Cardiac muscle cell (in vitro differentiated cells and primary cell): ENCODE measurements around the gene ARID3A. TPM values are rescaled to one million over a fixed set of nuclear protein-coding genes. Genes with fewer than 3 reads are reported as not detected.
A peak's percentile ranks its signal among the peaks of the same experiment; 100 is the strongest.

Experiments used
- DNase-seq, 2 donors: peaks; one replicate each; pipeline versions ENCODE4 v3.0.0 to v3.0.0-alpha.2; 2010 to 2017; ENCODE audit warnings: low read depth in 1 of 2, low spot score in 1 of 2
- H3K27ac ChIP-seq: fragments of 200-600 bp; sonication (generic); 2 replicates; pipeline ENCODE4 v1.5.1; 2016
- H3K27me3 ChIP-seq: fragments of 200-600 bp; sonication (generic); 2 replicates; pipeline ENCODE4 v1.6.0; 2016; ENCODE audit warnings: control low read depth
- H3K36me3 ChIP-seq: fragments of 200-600 bp; sonication (generic); 2 replicates; pipeline ENCODE4 v1.5.1; 2016; ENCODE audit warnings: control low read depth
- H3K4me1 ChIP-seq: fragments of 200-600 bp; sonication (generic); 2 replicates; pipeline ENCODE4 v1.8.1; 2017; ENCODE audit warnings: low read depth, mild to moderate bottlenecking, mixed run types
- H3K4me3 ChIP-seq: fragments of 200-600 bp; sonication (generic); 2 replicates; pipeline ENCODE4 v1.5.1; 2016; ENCODE audit warnings: mild to moderate bottlenecking
- H3K9me3 ChIP-seq: fragments of 200-600 bp; sonication (generic); 2 replicates; pipeline ENCODE4 v1.5.1; 2017; ENCODE audit warnings: low read depth, mild to moderate bottlenecking, control low read depth
- polyA plus RNA-seq: library from polyadenylated mRNA; unstranded; fragments of >200 nt; fragmentation: Nextera tagmentation; extraction: Ambion mirVana; gene quantifications from 2 replicates; pipeline ENCODE4 v1.2.1, GENCODE V29; 2016
- total RNA-seq: library from RNA; depleted of rRNA; stranded (reverse); fragments of >200 nt; gene quantifications from 2 replicates; pipeline ENCODE4 v1.2.3, GENCODE V29; 2016
- TF ChIP-seq, protein P1 (sequence below): IDR thresholded peaks from 2 replicates; pipeline ENCODE4 v1.5.1; 2012; ENCODE audit warnings: low read depth, mild to moderate bottlenecking, low read length

Gene ARID3A
- total and polyA plus RNA-seq, 2 experiments from 2014 or later: 39.1 to 62.3 TPM

DNA sequence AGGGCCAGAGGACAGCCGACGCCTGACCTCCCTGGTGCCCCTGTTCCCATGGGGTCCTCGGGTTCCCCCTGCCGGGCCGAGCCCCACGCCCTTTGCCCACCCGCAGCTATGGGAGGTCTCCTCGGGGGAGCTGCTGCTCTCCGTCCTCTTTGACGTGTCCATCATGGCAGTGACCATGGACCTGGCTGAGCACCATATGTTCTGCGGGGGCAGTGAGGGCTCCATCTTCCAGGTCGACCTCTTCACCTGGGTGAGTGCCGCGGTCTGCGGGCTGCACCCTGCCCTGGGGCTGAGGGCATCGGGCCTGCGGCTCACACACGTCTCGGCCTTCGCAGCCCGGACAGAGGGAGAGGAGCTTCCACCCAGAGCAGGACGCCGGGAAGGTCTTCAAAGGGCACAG lies 64.9 kb downstream of the ARID3A start:
- no peaks in the 10 kb centered on the region for H3K4me1 ChIP-seq
- peaks cover 19% of the 10 kb centered on the region for H3K36me3 ChIP-seq
- H3K27me3 ChIP-seq: no peaks in the 10 kb centered on the region
- no peak for DNase-seq
- TF ChIP-seq, protein P1, sequence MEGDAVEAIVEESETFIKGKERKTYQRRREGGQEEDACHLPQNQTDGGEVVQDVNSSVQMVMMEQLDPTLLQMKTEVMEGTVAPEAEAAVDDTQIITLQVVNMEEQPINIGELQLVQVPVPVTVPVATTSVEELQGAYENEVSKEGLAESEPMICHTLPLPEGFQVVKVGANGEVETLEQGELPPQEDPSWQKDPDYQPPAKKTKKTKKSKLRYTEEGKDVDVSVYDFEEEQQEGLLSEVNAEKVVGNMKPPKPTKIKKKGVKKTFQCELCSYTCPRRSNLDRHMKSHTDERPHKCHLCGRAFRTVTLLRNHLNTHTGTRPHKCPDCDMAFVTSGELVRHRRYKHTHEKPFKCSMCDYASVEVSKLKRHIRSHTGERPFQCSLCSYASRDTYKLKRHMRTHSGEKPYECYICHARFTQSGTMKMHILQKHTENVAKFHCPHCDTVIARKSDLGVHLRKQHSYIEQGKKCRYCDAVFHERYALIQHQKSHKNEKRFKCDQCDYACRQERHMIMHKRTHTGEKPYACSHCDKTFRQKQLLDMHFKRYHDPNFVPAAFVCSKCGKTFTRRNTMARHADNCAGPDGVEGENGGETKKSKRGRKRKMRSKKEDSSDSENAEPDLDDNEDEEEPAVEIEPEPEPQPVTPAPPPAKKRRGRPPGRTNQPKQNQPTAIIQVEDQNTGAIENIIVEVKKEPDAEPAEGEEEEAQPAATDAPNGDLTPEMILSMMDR: no peak
- H3K9me3 ChIP-seq: no peaks in the 10 kb centered on the region
- no peak overlapping the region for H3K4me3 ChIP-seq
- H3K27ac ChIP-seq: no peak overlapping the region

DNA sequence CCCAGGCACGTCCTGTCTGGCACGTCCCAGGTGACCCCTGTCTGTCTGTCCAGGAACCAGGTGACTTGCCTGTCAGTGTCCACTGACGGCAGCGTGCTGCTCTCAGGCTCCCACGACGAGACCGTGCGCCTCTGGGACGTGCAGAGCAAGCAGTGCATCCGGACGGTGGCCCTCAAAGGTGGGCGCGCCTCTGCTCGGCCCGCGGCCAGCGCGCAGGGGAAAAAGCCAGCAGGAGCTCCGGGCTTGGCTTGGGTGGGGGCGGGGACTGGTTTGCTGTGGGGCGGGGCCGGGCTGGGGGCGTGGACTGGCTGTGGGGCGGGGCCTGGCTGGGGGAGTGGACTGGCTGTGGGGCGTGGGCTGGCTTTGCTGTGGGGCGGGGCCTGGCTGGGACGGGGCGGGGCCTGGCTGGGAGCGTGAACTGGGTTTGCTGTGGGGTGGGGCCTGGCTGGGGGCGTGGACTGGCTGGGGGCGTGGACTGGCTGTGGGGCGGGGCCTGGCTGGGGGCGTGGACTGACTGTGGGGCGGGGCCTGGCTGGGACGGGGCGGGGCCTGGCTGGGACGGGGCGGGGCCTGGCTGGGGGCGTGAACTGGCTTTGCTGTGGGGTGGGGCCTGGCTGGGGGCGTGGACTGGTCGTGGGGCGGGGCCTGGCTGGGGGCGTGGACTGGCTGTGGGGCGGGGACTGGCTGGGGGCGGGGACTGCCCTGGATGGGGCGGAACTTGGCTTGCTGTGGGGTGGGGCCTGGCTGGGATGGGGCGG lies 65.5 kb downstream of the ARID3A start:
- Histone ChIP-seq H3K4me1 (no peaks in the 10 kb centered on the region), H3K9me3 (no peaks in the 10 kb centered on the region), H3K4me3 (no peak overlapping the region), H3K27ac (no peak overlapping the region), H3K36me3 (peaks cover 15% of the 10 kb centered on the region), H3K27me3 (no peaks in the 10 kb centered on the region)
- DNase-seq: peak; percentile 13 to 54
- TF ChIP-seq, protein P1: no peak

DNA sequence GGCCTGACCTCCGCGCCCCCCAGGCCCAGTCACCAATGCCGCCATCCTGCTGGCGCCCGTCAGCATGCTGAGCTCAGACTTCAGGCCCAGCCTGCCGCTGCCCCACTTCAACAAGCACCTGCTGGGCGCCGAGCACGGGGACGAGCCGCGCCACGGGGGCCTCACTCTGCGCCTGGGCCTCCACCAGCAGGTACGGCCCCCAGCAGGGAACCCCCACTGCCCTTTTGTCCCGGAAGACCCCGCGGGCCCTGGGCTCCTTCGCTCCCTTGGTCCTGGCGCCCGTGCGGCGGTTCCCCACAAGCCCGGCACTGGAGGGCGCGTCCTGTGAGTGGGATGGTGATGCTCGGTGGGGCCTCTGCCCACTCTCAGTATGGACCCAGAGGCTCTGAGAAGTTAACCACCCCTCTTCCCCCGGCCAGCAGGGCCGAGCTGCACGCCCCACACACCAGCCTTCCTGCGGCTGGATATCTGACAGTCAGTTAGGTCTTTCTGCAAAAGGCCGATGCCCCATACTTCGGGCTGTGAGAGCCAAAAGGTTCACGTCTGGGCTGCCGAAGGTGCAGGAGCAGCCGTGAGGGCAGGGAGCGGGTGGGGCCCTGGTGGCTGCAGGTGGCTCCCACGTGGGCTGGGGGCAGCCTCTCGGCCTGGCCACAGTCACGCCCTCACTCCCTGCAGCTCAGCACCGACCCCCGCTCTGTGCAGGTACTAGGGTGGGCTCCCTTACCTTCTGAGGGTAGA lies 66.3 kb downstream of the ARID3A start:
- Histone ChIP-seq H3K4me3 (no peak overlapping the region), H3K27ac (no peak overlapping the region), H3K4me1 (no peaks in the 10 kb centered on the region), H3K27me3 (no peaks in the 10 kb centered on the region), H3K9me3 (no peaks in the 10 kb centered on the region), H3K36me3 (peaks cover 10% of the 10 kb centered on the region)
- no peak for DNase-seq
- TF ChIP-seq, protein P1: no peak

DNA sequence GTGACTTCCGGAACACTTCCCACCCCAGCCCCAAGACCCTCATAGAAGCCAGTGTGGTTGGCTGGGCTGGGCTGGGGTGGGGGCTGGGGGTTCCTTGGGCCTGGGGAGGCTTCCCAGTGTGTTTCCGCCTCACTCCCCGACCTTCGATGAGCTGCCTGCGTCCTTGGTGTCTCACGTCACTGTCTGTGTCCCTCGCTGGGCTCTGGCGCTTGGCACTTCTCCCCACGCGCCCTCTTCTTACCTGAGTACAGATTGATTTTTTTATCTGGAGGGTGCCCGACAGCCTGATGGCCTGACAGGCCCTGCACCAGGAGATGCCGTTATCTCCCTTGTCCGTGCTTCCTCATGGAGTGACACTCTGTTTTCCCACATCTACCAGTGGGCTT lies 66.8 kb downstream of the ARID3A start:
- DNase-seq: no peak
- Histone ChIP-seq H3K4me3 (no peak overlapping the region), H3K4me1 (no peaks in the 10 kb centered on the region), H3K36me3 (peaks cover 10% of the 10 kb centered on the region), H3K27me3 (no peaks in the 10 kb centered on the region), H3K9me3 (no peaks in the 10 kb centered on the region), H3K27ac (no peak overlapping the region)
- TF ChIP-seq, protein P1: no peak

DNA sequence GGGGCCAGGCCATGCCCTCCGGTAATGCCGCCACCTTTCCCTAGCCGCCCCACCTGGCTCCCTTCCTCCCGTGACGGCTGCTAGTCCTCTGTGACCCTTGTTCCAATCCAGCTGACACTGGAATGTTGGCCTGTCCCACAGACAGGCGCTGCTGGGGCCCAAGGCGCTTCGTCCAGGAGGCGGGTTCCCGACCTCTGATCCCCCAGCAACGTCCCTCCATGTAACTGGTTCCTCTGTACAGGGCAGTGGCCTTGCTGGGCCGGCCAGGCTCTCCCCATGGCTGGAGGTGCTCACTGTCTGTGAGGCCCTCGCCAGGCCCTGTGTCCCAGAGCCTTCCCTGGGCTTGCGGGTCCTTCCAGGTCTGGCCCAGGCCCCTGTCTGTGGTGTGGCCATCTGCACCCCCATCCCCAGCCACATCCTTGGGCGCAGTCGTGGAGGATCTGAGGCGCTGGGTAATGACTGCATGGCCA lies 67.6 kb downstream of the ARID3A start:
- no peak overlapping the region for H3K27ac ChIP-seq
- peaks cover 2% of the 10 kb centered on the region for H3K27me3 ChIP-seq
- H3K9me3 ChIP-seq: no peaks in the 10 kb centered on the region
- TF ChIP-seq, protein P1: no peak
- no peak for DNase-seq
- peaks cover 7% of the 10 kb centered on the region for H3K36me3 ChIP-seq
- no peaks in the 10 kb centered on the region for H3K4me1 ChIP-seq
- no peak overlapping the region for H3K4me3 ChIP-seq
